ENCODE data around the gene PJVK.

Gene PJVK, protein sequence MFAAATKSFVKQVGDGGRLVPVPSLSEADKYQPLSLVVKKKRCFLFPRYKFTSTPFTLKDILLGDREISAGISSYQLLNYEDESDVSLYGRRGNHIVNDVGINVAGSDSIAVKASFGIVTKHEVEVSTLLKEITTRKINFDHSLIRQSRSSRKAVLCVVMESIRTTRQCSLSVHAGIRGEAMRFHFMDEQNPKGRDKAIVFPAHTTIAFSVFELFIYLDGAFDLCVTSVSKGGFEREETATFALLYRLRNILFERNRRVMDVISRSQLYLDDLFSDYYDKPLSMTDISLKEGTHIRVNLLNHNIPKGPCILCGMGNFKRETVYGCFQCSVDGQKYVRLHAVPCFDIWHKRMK

DNA sequence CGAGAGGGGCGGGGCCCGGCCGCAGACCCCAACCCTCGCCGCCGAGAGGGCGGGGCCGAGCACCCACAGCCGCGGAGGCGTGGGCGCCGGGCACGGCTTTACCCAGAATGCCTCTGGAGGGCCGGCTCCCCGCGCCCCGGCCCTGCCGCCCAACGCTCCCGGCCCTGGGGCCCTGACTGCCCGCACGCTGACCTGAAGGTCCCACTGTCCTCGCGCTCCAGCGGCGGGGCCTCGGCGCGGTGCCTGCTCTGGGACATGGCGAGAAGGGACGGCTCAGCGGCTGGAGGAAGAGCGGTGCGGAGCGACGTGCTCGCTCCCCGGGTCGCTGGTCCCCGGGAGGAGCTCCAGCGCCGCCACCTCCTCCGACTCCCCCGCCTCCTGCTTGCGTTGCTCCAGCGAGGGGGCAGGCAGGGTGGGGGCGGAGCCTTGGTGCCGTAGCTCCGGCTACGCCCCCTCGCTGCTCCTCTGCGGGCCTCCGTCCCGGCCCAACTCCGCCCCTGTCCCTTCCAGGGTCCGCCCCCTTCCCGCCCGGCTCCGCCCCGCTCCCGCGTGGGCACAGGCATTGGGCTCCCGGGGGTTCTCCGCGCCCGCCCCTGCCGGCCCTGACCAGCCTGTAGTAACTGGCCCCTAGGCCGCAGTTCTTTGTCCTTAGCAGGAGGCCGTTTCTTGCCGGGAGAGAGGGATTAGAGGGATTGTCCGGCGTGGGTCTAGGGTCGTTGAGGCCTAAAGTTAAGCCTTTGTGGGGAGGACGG lies at the start of gene PJVK, which contains the start of gene PRKRA:
PJVK (plus strand) TSS at position 605 of the 752 bp plus-strand sequence. CDS start 2,032 bp downstream, outside the sequence.
PRKRA (minus strand) TSS at position 402 of the 752 bp plus-strand sequence; CDS start at position 257, 145 bp downstream.
- peak; percentile 97 for ATAC-seq
- TF ChIP-seq, protein P1, sequence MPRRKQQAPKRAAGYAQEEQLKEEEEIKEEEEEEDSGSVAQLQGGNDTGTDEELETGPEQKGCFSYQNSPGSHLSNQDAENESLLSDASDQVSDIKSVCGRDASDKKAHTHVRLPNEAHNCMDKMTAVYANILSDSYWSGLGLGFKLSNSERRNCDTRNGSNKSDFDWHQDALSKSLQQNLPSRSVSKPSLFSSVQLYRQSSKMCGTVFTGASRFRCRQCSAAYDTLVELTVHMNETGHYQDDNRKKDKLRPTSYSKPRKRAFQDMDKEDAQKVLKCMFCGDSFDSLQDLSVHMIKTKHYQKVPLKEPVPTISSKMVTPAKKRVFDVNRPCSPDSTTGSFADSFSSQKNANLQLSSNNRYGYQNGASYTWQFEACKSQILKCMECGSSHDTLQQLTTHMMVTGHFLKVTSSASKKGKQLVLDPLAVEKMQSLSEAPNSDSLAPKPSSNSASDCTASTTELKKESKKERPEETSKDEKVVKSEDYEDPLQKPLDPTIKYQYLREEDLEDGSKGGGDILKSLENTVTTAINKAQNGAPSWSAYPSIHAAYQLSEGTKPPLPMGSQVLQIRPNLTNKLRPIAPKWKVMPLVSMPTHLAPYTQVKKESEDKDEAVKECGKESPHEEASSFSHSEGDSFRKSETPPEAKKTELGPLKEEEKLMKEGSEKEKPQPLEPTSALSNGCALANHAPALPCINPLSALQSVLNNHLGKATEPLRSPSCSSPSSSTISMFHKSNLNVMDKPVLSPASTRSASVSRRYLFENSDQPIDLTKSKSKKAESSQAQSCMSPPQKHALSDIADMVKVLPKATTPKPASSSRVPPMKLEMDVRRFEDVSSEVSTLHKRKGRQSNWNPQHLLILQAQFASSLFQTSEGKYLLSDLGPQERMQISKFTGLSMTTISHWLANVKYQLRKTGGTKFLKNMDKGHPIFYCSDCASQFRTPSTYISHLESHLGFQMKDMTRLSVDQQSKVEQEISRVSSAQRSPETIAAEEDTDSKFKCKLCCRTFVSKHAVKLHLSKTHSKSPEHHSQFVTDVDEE (CRISPR knock-in tag; IDR thresholded peaks at IDR 0.05): no peak
- TF ChIP-seq ESRRG (CRISPR knock-in tag; IDR thresholded peaks at IDR 0.05): no peak
- no peak for TF ChIP-seq TOX (CRISPR knock-in tag; IDR thresholded peaks at IDR 0.05; ENCODE audit: borderline replicate concordance)
- TF ChIP-seq GLIS3 (CRISPR knock-in tag; IDR thresholded peaks at IDR 0.05): peak; percentile 88
- TF ChIP-seq ARNTL (CRISPR knock-in tag; IDR thresholded peaks at IDR 0.05; ENCODE audit: borderline replicate concordance, low read depth): no peak
- TF ChIP-seq, protein P2, sequence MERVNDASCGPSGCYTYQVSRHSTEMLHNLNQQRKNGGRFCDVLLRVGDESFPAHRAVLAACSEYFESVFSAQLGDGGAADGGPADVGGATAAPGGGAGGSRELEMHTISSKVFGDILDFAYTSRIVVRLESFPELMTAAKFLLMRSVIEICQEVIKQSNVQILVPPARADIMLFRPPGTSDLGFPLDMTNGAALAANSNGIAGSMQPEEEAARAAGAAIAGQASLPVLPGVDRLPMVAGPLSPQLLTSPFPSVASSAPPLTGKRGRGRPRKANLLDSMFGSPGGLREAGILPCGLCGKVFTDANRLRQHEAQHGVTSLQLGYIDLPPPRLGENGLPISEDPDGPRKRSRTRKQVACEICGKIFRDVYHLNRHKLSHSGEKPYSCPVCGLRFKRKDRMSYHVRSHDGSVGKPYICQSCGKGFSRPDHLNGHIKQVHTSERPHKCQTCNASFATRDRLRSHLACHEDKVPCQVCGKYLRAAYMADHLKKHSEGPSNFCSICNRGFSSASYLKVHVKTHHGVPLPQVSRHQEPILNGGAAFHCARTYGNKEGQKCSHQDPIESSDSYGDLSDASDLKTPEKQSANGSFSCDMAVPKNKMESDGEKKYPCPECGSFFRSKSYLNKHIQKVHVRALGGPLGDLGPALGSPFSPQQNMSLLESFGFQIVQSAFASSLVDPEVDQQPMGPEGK (CRISPR knock-in tag; IDR thresholded peaks at IDR 0.05; ENCODE audit: borderline replicate concordance): no peak; the same call in 1 of the 2 replicates
- no peak for TF ChIP-seq PPARA (CRISPR knock-in tag; IDR thresholded peaks at IDR 0.05; ENCODE audit: borderline replicate concordance)
- TF ChIP-seq ZFP3 (CRISPR knock-in tag; IDR thresholded peaks at IDR 0.05): no peak
- TF ChIP-seq, protein P3, sequence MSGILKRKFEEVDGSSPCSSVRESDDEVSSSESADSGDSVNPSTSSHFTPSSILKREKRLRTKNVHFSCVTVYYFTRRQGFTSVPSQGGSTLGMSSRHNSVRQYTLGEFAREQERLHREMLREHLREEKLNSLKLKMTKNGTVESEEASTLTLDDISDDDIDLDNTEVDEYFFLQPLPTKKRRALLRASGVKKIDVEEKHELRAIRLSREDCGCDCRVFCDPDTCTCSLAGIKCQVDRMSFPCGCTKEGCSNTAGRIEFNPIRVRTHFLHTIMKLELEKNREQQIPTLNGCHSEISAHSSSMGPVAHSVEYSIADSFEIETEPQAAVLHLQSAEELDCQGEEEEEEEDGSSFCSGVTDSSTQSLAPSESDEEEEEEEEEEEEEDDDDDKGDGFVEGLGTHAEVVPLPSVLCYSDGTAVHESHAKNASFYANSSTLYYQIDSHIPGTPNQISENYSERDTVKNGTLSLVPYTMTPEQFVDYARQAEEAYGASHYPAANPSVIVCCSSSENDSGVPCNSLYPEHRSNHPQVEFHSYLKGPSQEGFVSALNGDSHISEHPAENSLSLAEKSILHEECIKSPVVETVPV (CRISPR knock-in tag; IDR thresholded peaks at IDR 0.05): no peak
- no peak for TF ChIP-seq TCF4 (CRISPR knock-in tag; IDR thresholded peaks at IDR 0.05; ENCODE audit: borderline replicate concordance)
- no peak; the same call in 1 of the 2 replicates for TF ChIP-seq CSDC2 (CRISPR knock-in tag; IDR thresholded peaks at IDR 0.05)
- no peak for TF ChIP-seq RARB (CRISPR knock-in tag; IDR thresholded peaks at IDR 0.05)
- TF ChIP-seq ZNF70 (CRISPR knock-in tag; IDR thresholded peaks at IDR 0.05): peak; percentile 31; the same call in 1 of the 2 replicates
- TF ChIP-seq BACH2 (CRISPR knock-in tag; IDR thresholded peaks at IDR 0.05; ENCODE audit: borderline replicate concordance): no peak
- TF ChIP-seq ZC3H10 (CRISPR knock-in tag; IDR thresholded peaks at IDR 0.05): no peak
- TF ChIP-seq, protein P4, sequence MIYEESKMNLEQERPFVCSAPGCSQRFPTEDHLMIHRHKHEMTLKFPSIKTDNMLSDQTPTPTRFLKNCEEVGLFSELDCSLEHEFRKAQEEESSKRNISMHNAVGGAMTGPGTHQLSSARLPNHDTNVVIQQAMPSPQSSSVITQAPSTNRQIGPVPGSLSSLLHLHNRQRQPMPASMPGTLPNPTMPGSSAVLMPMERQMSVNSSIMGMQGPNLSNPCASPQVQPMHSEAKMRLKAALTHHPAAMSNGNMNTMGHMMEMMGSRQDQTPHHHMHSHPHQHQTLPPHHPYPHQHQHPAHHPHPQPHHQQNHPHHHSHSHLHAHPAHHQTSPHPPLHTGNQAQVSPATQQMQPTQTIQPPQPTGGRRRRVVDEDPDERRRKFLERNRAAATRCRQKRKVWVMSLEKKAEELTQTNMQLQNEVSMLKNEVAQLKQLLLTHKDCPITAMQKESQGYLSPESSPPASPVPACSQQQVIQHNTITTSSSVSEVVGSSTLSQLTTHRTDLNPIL (CRISPR knock-in tag; IDR thresholded peaks at IDR 0.05; ENCODE audit: low read depth): no peak
- TF ChIP-seq ZNF565 (CRISPR knock-in tag; conservative IDR thresholded peaks at IDR 0.05; ENCODE audit: low read depth): no peak
- no peak for TF ChIP-seq ISL1 (CRISPR knock-in tag; IDR thresholded peaks at IDR 0.05)
- TF ChIP-seq, protein P5, sequence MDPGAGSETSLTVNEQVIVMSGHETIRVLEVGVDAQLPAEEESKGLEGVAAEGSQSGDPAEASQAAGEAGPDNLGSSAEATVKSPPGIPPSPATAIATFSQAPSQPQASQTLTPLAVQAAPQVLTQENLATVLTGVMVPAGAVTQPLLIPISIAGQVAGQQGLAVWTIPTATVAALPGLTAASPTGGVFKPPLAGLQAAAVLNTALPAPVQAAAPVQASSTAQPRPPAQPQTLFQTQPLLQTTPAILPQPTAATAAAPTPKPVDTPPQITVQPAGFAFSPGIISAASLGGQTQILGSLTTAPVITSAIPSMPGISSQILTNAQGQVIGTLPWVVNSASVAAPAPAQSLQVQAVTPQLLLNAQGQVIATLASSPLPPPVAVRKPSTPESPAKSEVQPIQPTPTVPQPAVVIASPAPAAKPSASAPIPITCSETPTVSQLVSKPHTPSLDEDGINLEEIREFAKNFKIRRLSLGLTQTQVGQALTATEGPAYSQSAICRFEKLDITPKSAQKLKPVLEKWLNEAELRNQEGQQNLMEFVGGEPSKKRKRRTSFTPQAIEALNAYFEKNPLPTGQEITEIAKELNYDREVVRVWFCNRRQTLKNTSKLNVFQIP (CRISPR knock-in tag; IDR thresholded peaks at IDR 0.05; ENCODE audit: borderline replicate concordance, low read depth): peak; percentile 18; the same call in 1 of the 2 replicates
- peak; percentile 21; the same call in 1 of the 2 replicates for TF ChIP-seq ZNF8 (CRISPR knock-in tag; IDR thresholded peaks at IDR 0.05)
- no peak for TF ChIP-seq ZFP30 (CRISPR knock-in tag; IDR thresholded peaks at IDR 0.05)
- TF ChIP-seq SNAI2 (CRISPR knock-in tag; IDR thresholded peaks at IDR 0.05): 0 out of 2 replicates have a peak, but pooled peaks have one; percentile 11
- no peak for TF ChIP-seq OSR1 (CRISPR knock-in tag; IDR thresholded peaks at IDR 0.05)
